IPS-18a (cell line): Measurements from ENCODE around the gene SNN.

Experiments
- H3K27ac ChIP-seq: one replicate; pipeline ENCODE4 v1.5.1; 2013; ENCODE audit warnings: low read length
- H3K27me3 ChIP-seq: one replicate; pipeline ENCODE4 v1.6.1; 2013; ENCODE audit warnings: mild to moderate bottlenecking, low read length; ENCODE audit not compliant: control insufficient read depth, insufficient read depth
- H3K36me3 ChIP-seq: one replicate; pipeline ENCODE4 v1.6.1; 2013; ENCODE audit warnings: low read depth, low read length; ENCODE audit not compliant: control insufficient read depth
- H3K4me1 ChIP-seq: one replicate; pipeline ENCODE4 v1.6.1; 2013; ENCODE audit warnings: low read depth, low read length; ENCODE audit not compliant: control insufficient read depth
- H3K4me3 ChIP-seq: one replicate; pipeline ENCODE4 v1.5.1; 2013; ENCODE audit warnings: low read length
- H3K9ac ChIP-seq: one replicate; pipeline ENCODE4 v1.6.1; 2013; ENCODE audit warnings: mild to moderate bottlenecking, low read length, moderate library complexity
- H3K9me3 ChIP-seq: one replicate; pipeline ENCODE4 v1.6.1; 2013; ENCODE audit warnings: low read depth, low read length; ENCODE audit not compliant: control insufficient read depth

SNN gene

DNA sequence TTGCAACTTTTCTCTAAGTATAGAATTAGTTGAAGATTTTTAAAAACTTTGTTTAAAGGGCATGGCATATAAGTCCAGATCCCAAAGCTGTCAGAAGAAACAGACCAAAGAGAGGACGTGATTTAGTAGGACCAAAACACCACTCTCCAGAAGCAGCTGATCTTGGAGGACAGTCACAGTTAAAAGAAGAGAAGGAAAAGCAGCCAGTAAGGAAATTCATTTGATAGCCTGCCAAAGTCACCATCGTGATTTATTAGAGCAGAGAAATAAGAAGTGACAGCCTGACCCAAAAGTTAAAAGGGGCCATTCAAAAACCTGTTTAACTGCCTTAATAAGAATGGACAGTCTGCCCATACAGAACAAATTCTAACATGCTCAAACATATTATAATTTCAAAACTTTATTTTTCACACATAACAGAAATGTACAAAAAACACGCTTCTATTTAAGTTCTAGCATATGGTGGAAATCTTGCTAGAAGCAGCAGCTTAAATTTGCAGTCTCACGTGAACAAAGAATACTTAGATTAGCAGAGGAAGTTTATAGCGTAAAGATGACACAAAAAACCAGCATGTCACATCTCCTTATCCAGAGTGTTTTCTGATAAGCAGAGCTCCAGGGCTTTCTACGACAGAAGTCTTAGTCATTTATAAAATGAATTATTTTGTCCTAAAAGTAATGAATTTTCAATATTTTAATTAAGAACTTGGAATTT is 37.2 kb downstream of the SNN start:
- H3K4me1 ChIP-seq: no peaks in the 10 kb centered on the region
- H3K9me3 ChIP-seq: no peaks in the 10 kb centered on the region
- H3K27ac ChIP-seq: no peak overlapping the region
- H3K9ac ChIP-seq: no peak overlapping the region
- no peak overlapping the region for H3K4me3 ChIP-seq
- H3K36me3 ChIP-seq: no peaks in the 10 kb centered on the region
- no peaks in the 10 kb centered on the region for H3K27me3 ChIP-seq

DNA sequence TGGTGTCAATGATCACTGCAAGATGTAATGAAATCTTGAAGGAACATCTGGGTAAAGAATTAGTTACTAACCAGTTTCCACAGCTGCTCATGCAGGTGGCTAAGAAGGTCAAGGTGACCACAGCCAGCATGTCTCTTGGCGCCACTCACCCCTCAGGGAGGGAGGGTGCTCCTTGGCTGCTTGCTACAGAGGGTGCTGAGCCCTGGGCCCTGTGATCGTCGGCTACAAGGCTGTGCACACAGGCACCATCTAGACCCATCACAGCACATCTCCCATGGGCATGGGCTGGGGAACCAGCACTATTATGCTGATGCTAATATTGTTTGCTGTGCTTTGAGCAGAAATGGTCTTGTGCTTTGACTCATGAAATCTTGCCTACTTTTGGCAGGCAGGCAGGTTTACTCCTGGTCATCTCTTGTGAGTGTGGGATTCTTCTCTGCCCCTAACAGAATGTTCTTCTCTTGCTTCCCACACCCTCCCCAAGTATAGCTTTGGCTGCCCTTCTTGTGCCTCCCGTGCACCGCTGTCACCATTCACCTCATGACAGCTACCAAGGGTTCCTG is 38.0 kb downstream of the SNN start:
- Histone ChIP-seq H3K27ac (no peak overlapping the region), H3K9me3 (no peaks in the 10 kb centered on the region), H3K36me3 (no peaks in the 10 kb centered on the region), H3K9ac (no peak overlapping the region), H3K4me1 (no peaks in the 10 kb centered on the region), H3K4me3 (no peak overlapping the region), H3K27me3 (no peaks in the 10 kb centered on the region)

DNA sequence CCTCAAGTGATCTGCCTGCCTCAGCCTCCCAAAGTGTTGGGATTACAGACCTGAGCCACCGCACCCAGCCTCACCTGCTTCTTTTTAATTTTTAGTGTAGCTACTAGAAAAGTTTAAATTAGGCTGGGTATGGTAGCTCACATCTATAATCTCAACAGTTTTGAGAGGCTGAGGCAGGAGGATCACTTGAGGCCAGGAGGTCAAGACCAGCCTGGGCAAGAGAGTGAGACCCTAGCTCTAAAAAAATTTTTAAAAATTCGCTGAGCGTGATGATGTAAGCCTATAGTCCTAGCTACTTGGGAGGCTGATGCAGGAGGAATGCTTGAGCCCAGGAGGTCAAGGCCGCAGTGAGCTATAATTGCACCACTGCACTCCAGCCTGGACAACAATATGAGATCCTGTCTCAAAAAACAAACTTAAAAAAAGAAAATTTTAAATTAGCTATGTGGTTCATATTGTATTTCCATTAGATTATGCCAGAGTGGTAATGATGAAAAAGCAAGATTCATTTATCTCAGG is 39.5 kb downstream of the SNN start:
- no peak overlapping the region for H3K9ac ChIP-seq
- no peak overlapping the region for H3K27ac ChIP-seq
- no peak overlapping the region for H3K4me3 ChIP-seq
- H3K4me1 ChIP-seq: no peaks in the 10 kb centered on the region
- no peaks in the 10 kb centered on the region for H3K9me3 ChIP-seq
- H3K27me3 ChIP-seq: no peaks in the 10 kb centered on the region
- H3K36me3 ChIP-seq: no peaks in the 10 kb centered on the region

DNA sequence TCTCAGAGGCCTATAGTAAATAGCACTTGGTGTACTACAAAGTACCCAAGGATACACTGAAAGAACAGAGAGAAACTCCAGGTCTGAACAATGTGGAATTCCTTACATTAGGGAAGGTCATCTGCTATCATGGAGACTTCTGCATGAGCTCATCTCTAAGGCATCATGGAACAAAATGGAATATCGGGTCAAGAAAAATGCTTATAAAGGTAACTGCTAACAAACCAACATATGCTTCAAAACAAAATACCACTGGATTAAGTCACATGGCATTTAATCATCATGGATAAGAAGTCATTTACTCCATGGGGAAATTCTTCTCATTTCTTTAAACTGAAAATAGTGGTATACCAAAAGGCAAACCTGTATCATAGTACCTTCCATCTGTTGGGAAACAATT is 40.2 kb downstream of the SNN start:
- H3K4me1 ChIP-seq: no peaks in the 10 kb centered on the region
- no peaks in the 10 kb centered on the region for H3K27me3 ChIP-seq
- no peak overlapping the region for H3K27ac ChIP-seq
- H3K4me3 ChIP-seq: no peak overlapping the region
- H3K9ac ChIP-seq: no peak overlapping the region
- H3K9me3 ChIP-seq: no peaks in the 10 kb centered on the region
- H3K36me3 ChIP-seq: no peaks in the 10 kb centered on the region

DNA sequence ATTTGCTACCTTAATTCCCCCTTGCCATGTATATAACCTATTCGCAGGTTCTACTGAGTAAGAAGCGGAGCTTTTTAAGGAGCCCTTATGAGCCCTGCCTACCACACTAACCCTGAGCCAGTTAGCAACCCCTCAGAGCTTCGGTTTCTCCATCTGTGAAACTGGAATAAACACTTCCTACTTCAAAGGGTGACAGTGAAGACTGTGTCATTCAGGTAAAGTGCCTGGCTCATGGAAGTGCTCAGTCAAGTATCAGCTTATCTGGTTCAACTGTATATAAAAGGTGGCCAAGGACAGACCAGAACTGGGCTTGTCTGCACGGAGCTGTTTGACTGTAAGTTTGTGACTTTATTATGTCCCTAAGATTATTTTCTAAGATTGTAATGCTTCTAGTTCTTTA is 43.4 kb downstream of the SNN start:
- Histone ChIP-seq H3K27me3 (no peaks in the 10 kb centered on the region), H3K9me3 (no peaks in the 10 kb centered on the region), H3K4me3 (no peak overlapping the region), H3K9ac (no peak overlapping the region), H3K4me1 (no peaks in the 10 kb centered on the region), H3K36me3 (no peaks in the 10 kb centered on the region), H3K27ac (no peak overlapping the region)

- no peaks in the 10 kb centered on the region for H3K4me1 ChIP-seq
- no peak overlapping the region for H3K4me3 ChIP-seq
- H3K9ac ChIP-seq: no peak overlapping the region
- no peaks in the 10 kb centered on the region for H3K9me3 ChIP-seq
- H3K27me3 ChIP-seq: no peaks in the 10 kb centered on the region
- no peaks in the 10 kb centered on the region for H3K36me3 ChIP-seq
- no peak overlapping the region for H3K27ac ChIP-seq
Observed at GRCh38 chr16:11712122-11712521, 43.9 kb downstream of the SNN start.

- Histone ChIP-seq H3K4me1 (no peaks in the 10 kb centered on the region), H3K36me3 (peaks cover 6% of the 10 kb centered on the region), H3K9ac (no peak overlapping the region), H3K4me3 (no peak overlapping the region), H3K27ac (no peak overlapping the region), H3K27me3 (no peaks in the 10 kb centered on the region), H3K9me3 (no peaks in the 10 kb centered on the region)
Observed at GRCh38 chr16:11715246-11715947, 47.1 kb downstream of the SNN start.

GRCh38 chr16:11716336-11716735 is 48.1 kb downstream of the SNN start:
- Histone ChIP-seq H3K4me3 (no peak overlapping the region), H3K36me3 (peaks cover 6% of the 10 kb centered on the region), H3K9ac (no peak overlapping the region), H3K27ac (no peak overlapping the region), H3K9me3 (no peaks in the 10 kb centered on the region), H3K4me1 (no peaks in the 10 kb centered on the region), H3K27me3 (no peaks in the 10 kb centered on the region)

- Histone ChIP-seq H3K9ac (no peak overlapping the region), H3K27ac (no peak overlapping the region), H3K4me3 (no peak overlapping the region), H3K4me1 (no peaks in the 10 kb centered on the region), H3K9me3 (no peaks in the 10 kb centered on the region), H3K36me3 (peaks cover 6% of the 10 kb centered on the region), H3K27me3 (no peaks in the 10 kb centered on the region)
Observed at GRCh38 chr16:11717811-11718210, 49.6 kb downstream of the SNN start.

DNA sequence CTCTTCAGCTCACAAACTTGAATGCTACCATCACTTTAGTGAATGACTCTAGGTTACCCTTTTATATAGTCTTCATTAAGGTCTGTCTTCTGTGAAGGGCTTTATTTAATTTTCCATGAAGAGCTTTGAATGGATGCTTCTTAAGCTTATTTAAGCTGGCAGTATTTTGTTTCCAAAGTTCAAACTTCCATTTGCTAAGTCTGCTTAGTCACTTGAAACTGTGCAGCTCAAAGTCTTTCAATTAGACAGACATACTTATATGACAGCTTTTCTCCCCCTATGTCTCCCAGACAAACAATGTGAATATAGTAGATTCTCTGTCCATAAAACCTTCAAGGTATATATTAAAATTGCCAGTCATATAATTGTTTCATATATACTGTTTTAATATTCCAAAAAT is 50.9 kb downstream of the SNN start:
- Histone ChIP-seq H3K4me3 (no peak overlapping the region), H3K9me3 (no peaks in the 10 kb centered on the region), H3K36me3 (peaks cover 6% of the 10 kb centered on the region), H3K9ac (no peak overlapping the region), H3K27me3 (no peaks in the 10 kb centered on the region), H3K4me1 (no peaks in the 10 kb centered on the region), H3K27ac (no peak overlapping the region)

DNA sequence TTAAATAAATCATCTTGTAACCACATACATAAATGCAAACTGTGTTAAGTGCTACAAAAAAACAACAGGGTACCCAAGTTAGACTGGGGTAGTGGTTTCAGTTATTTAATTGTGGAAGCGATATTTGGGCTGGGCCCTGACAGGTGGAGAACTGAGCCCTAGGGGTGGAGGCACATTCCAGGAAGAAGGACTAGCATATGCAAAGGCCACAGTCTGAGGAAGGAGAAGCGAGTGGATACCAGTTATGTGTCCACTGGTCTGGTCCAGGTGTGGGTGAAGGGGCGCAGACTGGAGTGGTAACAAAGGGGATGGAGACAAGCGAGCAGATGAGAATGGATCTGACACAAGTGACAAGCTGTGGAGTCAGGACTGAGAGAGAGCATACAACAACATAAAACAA is 51.5 kb downstream of the SNN start:
- H3K4me3 ChIP-seq: no peak overlapping the region
- no peaks in the 10 kb centered on the region for H3K4me1 ChIP-seq
- no peaks in the 10 kb centered on the region for H3K27me3 ChIP-seq
- H3K36me3 ChIP-seq: peaks cover 6% of the 10 kb centered on the region
- H3K27ac ChIP-seq: no peak overlapping the region
- H3K9ac ChIP-seq: no peak overlapping the region
- no peaks in the 10 kb centered on the region for H3K9me3 ChIP-seq
